Bronchial epithelial cell (primary cell): ENCODE measurements around the gene HDAC9. TPM values are rescaled to one million over a fixed set of nuclear protein-coding genes. Genes with fewer than 3 reads are reported as not detected.

ENCODE experiments used
- DNase-seq: peaks from one replicate; pipeline ENCODE4 v3.0.0-alpha.2; 2010; ENCODE audit warnings: low read depth
- FAIRE-seq: peaks from 2 replicates; lab custom pipeline; 2011; peaks lifted over from hg19 to GRCh38; lab: Jason Lieb, UNC
- H3K27me3 ChIP-seq: 2 replicates; pipeline ENCODE4 v1.5.1; 2011; ENCODE audit warnings: low read length; ENCODE audit not compliant: control insufficient read depth, insufficient read depth
- H3K36me3 ChIP-seq: 2 replicates; pipeline ENCODE4 v1.5.1; 2011; ENCODE audit warnings: low read length; ENCODE audit not compliant: control insufficient read depth, insufficient read depth
- H3K4me3 ChIP-seq: 2 replicates; pipeline ENCODE4 v1.5.1; 2011; ENCODE audit warnings: mild to moderate bottlenecking, low read depth, low read length, control low read depth
- total RNA-seq: library from RNA; depleted of rRNA; stranded (reverse); fragments of >200 nt; gene quantifications from 2 replicates; pipeline ENCODE4 v1.2.1, GENCODE V29; 2014
- TF ChIP-seq, protein P1 (sequence below): IDR thresholded peaks from 2 replicates; pipeline ENCODE4 v1.5.1; 2011; ENCODE audit warnings: mild to moderate bottlenecking, moderate library complexity, low read length, control low read depth, inconsistent platforms; ENCODE audit not compliant: insufficient read depth, severe bottlenecking

The HDAC9 gene
- total RNA-seq, 1 donor from 2014 or later = 12.1 TPM

DNA sequence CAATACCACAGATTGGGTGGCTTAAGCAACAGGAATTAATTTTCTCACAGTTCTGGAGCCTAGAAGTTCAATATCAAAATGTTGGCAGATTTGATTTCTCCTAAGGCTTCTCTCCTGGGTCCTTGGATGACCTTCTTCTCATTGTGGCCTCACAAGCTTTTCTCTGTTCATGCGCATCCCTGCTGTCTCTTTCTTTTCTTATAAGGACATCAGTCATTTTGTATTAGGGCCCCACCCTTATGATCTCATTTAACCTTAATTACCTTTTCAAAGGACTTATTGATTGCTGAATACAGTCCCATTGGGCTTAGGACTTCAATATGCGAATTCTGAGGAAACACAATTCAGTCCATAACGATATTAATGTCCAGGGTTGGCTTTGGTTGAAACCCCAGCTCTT lies 285.4 kb downstream of the HDAC9 start:
- no peaks in the 10 kb centered on the region for H3K36me3 ChIP-seq
- no peaks in the 10 kb centered on the region for H3K27me3 ChIP-seq
- TF ChIP-seq, protein P1, sequence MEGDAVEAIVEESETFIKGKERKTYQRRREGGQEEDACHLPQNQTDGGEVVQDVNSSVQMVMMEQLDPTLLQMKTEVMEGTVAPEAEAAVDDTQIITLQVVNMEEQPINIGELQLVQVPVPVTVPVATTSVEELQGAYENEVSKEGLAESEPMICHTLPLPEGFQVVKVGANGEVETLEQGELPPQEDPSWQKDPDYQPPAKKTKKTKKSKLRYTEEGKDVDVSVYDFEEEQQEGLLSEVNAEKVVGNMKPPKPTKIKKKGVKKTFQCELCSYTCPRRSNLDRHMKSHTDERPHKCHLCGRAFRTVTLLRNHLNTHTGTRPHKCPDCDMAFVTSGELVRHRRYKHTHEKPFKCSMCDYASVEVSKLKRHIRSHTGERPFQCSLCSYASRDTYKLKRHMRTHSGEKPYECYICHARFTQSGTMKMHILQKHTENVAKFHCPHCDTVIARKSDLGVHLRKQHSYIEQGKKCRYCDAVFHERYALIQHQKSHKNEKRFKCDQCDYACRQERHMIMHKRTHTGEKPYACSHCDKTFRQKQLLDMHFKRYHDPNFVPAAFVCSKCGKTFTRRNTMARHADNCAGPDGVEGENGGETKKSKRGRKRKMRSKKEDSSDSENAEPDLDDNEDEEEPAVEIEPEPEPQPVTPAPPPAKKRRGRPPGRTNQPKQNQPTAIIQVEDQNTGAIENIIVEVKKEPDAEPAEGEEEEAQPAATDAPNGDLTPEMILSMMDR = no peak
- no peak overlapping the region for H3K4me3 ChIP-seq
- DNase-seq = no peak
- FAIRE-seq = no peak

DNA sequence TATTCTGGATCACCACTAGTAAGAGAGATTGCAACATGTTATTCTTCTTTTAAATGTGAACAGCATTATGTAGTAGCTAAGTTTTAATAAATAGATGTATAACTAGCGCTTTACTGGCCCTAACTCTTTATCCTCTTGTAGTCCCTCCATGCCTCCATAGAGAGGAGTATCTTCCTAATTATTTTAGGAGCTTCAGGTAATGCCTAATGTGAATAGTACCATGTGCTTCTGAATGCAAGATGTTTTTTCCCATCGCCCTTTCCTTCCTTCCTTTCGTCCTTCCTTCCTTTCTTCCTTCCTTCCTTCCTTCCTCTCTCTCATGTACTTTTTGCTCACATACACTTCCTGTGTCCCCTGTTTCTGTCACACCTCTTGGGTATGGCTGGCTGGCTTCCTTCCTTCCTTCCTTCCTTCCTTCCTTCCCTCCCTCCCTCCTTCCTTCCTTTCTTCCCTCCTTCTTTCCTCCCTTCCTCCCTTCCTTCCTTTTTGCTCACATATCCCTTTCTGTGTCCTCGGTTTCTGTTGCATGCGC lies 290.7 kb downstream of the HDAC9 start:
- no peaks in the 10 kb centered on the region for H3K36me3 ChIP-seq
- FAIRE-seq (no peak), DNase-seq (no peak)
- TF ChIP-seq, protein P1 = no peak
- H3K27me3 ChIP-seq = no peaks in the 10 kb centered on the region
- no peak overlapping the region for H3K4me3 ChIP-seq

DNA sequence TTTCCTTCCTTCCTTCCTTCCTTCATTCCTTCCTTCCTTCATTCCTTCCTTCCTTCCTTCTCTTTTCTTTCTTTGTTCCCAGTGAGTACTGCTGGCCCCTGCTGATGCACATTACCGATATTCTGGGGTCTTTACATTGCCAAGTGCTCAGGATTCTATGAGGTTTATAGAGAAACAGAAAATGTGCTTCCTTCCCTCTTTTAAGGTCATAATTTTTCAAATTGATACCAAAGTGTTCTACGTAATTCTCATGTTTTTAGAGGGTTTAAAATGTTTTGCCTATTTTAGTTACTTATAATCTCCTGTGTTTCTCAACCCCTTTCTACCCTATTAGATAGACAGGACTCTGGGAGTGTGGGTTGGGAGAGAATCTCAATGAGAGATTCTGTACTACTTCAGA lies 291.2 kb downstream of the HDAC9 start:
- TF ChIP-seq, protein P1 = no peak
- Histone ChIP-seq H3K27me3 (no peaks in the 10 kb centered on the region), H3K4me3 (no peak overlapping the region), H3K36me3 (no peaks in the 10 kb centered on the region)
- FAIRE-seq = no peak
- DNase-seq = no peak

DNA sequence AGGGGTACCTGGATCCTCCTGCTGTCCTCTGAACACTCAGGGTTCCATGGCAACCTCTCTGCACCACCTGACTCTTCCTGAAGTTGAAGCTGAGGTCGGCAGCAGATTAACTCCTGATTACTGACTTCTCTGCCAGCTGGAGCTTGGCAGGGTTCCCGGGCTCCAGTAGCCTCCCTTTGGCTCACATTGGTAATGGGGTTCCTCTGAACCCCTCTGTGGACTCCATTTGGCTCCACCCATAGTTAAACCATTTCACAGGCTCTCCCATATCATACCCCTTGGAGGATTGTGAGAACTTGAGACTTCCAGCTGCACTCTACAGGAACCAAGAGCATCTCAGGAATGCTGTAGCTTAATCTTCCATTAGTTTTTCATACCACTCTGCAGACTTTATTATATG lies 292.5 kb downstream of the HDAC9 start:
- Histone ChIP-seq H3K36me3 (no peaks in the 10 kb centered on the region), H3K27me3 (no peaks in the 10 kb centered on the region), H3K4me3 (no peak overlapping the region)
- no peak for DNase-seq
- FAIRE-seq = no peak
- TF ChIP-seq, protein P1 = no peak

DNA sequence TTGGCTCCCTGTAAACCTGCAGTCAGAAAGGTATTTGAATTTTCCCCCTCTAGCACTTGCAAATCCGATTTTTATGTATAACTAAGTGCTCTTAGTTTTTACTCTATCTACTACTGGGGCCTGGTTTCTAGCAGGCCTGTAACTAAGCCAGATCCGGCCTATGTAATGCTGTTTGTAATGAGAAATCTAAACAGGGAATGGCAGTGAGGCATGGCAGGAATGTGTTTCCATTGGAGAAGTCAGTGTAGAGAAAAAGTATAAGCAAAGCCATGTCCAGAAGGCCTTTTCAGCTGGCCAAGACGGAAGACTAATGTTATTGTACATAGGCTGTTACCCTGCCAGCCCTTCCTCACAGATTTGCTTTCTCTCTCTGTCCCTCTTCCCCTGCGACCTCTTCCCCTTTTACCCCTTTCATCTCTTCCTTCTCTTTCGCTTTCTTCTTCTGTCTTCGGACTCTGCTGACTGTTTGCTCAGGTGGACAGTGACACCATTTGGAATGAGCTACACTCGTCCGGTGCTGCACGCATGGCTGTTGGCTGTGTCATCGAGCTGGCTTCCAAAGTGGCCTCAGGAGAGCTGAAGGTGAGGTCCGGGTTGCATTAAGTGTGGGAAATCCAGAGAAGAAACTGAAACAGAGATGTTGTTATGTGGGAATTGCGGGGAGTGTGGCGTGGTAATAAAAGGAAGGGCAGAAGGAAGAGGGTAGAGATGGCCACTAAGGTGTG lies 297.5 kb downstream of the HDAC9 start:
- FAIRE-seq = no peak

More for the DNA sequence above, 297.5 kb downstream of the HDAC9 start:
- H3K4me3 ChIP-seq = no peak overlapping the region
- no peak for DNase-seq
- H3K36me3 ChIP-seq = no peaks in the 10 kb centered on the region
- no peaks in the 10 kb centered on the region for H3K27me3 ChIP-seq
- TF ChIP-seq, protein P1 = no peak
